GM21526 (cell line): ENCODE measurements around the gene FARP2.

Source experiments
- ATAC-seq: cut with Tn5 transposase; IDR thresholded peaks from one replicate; pipeline ENCODE4 v1.9.1; 2021; ENCODE audit warnings: moderate library complexity; ENCODE audit not compliant: unreplicated experiment, low FRiP score

The FARP2 gene

DNA sequence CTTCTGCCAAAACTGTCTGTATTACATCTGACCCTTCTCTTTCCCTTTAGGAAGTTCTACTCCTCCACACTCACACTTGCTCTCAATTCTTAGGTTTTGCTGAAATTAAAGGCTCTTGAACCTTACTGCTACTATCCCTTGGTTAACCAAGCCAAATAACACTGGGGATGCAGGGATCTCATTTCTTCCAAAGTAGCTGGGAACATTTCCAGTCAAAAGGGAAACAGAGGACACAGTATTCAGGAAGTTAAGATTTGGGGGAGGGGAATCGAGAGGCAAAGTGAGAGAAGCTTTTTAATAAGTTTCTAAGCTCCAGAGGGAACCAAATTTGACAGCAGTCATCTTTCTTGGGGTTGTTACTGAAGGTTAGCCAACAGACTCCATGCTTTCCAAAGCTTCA, 34.2 kb upstream of the FARP2 start:
- ATAC-seq, result no peak

DNA sequence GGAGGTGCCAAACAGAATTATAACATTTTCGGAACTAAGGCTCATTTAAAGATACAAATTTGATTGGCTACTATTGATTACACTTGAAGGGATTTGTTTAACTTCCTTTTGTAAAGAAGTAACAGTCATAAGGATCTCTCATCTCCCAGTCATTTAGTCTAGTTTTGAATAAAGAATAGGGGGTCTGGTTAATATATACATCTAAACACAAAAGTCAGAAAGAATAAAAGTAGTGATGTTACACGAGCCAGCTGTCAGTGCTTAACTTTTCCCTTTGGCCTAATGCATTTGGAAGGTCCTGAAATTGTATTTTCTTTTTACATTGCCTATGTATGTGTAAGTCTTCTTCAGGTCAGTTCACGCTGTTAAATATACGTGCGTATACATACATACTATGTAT, 32.3 kb upstream of the FARP2 start:
- ATAC-seq, result no peak

DNA sequence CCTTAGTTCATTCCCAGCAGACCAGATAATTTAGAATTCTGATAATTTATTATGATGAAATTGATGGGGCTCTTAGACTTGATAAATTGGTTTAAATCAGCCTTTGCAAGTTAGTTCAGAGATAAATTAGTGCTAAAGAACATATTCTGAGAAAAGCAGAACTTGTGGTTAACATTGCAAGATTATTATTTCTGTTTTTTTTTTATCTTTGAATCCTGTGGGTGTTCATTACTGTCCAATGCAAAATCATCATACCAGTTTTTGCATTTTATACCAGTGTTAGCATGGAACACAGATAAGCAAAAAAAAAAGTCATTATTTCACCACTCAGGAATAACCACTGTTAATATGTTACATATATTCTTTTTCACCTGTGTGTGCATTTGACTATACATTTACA, 31.3 kb upstream of the FARP2 start:
- ATAC-seq, result no peak

DNA sequence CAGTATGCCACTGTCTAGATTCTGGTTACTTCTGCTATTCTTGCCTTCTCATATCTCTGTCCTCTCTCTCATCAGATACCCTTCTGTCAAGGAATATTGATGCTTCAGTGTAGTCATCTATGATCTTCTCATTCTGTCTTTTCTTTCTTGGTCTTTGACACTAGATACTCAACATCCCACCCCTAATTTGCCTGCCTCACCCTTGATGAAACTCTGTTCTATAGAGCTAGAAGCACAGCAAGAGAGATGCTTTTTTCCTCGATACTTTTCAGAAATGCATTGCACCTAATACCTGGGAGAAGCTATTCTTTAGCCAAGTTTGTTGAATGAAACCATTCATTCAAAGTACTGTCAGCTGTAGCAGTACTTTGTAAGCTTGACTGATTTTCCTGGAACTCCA, 30.8 kb upstream of the FARP2 start:
- ATAC-seq, result no peak

DNA sequence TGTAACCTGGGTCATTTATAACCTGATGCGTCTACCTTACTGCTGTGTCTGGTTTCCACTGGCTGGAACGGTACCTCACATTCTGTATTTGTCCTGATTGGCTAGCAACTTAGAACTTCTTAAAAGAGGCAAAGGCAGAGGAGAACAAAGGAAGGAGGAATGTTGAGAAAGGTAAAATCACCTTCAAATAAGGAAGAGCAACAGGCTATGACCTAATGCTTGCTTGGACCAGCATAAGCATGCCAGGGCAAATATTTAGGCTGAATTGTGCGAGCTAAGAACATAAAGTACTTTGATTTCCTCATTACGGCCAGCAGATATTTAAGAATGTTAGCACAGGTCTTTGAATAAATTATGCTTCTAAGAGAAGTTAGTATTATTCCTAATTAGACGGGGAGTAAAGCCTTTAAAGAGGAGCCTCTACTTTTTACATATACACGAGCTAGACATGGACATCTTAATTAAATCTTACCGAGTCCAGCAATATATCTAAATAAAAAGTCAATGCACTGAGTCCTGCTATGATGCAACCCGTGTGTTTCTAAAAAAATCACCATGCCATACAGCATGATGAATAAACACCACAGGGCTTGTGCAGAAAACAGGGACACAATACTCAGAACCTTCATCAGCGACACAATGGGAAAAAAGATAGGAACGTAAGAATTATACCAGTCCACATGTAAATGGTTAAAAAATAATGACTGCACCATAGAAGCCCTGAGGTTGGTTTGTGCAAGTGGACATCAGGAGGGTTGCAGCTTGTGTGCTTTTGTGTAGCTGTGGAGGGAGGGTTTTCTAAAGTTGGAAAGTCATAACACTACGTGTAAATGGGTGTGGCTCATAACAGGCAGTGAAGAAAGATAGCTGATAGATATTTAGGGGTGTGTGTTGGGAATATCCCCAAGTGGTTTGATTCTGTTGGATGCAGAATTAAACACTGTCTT, 26.1 kb upstream of the FARP2 start:
- ATAC-seq, result no peak

DNA sequence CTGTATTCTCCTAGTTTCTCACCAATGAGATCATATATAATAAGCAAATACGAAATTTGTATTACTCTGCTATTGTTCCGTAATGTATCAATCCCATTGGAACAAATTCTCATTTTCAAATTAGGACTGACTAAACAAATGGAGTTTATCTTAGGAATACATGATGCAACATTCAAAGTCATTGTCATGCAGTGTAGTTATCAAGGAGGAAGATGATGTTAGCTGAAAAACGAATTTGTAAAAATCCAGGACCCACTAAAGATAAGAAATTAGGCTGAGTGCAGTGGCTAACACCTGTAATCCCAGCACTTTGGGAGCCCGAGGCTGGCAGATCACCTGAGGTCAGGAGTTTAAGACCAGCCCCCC, 25.5 kb upstream of the FARP2 start:
- no peak for ATAC-seq

DNA sequence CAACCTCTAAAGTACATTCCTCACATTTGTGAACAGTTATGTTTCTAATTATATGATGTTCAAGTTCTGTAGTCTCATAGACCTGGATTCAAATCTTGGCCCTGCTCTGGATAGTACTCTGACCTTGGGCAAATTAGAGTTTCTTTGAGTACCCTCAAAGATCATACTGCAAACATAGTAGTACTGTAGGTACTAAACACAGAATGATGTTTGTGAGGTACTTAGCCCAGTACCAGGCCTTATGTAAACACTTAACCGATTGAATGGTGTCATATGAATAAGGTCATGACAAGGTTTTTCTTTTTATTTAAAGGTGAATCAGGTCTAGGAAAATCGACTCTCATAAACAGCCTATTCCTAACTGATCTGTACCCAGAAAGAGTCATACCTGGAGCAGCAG, 21.3 kb upstream of the FARP2 start:
- no peak for ATAC-seq

DNA sequence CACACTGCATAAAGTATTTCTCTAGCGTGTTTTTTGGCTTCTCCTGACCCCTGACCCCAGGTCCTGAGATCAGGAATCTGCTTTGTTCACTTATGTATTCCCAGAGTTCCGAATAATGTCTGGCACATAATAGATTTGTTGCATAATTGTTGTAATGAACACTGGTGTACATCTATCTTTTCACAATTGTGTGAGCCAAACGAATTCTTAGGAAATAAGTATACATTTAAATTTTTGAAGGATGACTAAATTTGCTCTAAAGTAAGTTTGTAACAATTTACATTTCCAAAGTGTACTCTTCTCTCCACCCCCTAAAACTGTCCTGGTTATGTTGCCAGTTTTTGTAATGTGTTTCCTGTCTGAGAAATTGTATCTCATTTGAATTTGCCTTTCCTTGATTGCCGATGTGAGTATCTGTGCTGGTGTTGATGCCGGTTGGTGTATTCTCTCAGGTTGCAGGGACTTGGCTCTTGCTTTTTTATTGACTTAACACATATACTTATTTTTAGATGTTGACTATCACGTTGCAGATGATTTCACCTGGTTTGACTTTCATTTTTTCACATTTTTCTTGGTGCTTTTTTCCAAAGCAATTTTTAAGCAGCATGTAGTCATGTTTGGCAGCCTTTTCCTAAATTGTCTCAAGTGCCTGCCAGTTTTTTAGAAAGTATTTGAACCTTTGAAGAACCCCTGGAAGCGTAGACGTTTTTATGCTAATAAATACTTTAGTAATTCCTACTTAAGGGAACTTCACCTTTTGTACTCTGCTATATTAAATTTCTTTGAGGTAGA, 16.1 kb upstream of the FARP2 start:
- ATAC-seq, result no peak

DNA sequence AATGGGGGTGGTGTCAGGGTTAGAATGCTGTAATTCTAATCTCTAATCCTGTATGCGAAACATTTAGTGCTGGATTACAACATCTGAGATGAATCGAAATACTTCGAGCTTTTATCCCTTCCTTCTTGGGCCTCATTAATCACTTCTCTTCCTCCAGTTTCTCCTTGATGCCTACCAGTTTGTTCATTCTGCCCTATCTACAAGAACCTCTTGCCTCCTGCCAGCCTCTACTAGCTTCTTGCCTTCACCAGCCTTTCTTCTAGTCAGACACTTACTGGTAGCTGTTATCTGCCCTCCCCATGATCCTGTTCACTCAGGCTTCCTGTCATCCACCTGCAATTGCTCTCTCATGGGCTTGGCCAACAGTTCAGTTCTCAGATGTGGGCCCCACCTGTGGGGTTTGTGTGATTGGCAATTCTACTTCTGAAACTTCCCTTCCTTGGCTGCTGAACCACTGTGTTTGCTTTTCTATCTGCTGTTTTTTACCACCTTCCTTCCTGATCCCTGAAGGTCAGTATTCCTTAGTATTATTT, 15.4 kb upstream of the FARP2 start:
- no peak for ATAC-seq

DNA sequence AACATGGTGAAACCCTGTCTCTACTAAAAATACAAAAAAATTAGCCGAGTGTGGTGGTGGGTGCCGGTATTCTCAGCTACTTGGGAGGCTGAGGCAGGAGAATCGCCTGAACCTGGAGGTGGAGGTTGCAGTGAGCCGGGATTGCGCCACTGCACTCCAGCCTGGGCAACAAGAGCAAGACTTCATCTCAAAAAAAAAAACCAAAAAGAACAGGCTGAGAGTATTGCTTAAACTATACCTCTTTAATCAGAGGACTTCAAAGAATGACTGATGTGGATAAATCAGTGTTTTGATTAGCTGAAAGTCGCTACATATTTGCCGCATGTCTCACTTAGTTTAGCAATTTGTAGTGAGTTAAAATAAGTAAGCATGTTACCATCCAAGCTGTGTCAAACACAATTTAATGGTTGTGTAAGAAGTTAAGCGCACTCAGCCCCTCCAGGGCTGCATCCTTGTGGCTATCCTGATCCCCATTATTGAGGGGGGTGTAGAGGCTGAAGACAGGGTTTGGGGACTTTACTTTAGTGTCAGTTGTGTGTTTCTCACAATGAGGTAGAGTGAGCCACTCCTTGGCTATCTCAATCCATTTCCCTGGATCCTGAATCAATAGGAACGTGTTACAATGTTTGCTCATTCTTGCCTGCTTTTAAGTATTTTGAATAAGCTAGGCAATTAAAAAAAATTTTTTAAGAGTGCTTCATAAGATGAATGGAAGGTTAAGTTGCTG, 11.0 kb upstream of the FARP2 start:
- no peak for ATAC-seq

DNA sequence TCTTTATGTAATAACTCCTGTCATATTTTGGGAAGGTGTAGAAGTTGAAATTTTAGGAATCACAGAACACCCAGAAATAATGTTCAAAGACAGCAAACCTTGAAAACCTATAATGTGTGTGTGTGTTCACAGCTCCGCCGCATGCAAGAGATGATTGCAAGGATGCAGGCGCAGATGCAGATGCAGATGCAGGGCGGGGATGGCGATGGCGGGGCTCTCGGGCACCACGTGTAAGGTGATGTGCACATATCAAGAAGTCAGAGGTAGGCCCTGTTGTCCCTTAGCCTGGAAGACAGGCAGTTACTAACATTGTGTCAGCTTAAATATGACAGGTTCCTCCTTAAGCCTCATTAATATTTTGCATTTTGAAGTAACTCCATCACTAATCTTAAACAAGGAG, 6.1 kb upstream of the FARP2 start:
- no peak for ATAC-seq

DNA sequence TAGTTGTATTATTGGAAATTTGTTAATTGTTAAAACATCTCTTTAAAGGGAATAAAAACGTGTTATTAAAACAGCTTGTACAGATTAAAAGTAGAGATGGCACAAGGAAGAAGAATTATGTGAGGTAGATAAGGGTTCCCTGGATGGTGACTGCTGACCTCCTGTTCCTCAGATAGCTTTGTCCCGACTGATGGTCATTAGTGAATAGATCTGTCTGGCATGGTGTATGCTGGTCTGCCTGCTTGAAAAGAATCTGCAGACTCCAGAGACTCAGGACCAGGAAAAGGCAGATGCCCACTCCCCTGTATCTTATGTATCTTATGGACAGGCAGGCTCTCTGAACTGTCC, 5.6 kb upstream of the FARP2 start:
- ATAC-seq, result no peak

DNA sequence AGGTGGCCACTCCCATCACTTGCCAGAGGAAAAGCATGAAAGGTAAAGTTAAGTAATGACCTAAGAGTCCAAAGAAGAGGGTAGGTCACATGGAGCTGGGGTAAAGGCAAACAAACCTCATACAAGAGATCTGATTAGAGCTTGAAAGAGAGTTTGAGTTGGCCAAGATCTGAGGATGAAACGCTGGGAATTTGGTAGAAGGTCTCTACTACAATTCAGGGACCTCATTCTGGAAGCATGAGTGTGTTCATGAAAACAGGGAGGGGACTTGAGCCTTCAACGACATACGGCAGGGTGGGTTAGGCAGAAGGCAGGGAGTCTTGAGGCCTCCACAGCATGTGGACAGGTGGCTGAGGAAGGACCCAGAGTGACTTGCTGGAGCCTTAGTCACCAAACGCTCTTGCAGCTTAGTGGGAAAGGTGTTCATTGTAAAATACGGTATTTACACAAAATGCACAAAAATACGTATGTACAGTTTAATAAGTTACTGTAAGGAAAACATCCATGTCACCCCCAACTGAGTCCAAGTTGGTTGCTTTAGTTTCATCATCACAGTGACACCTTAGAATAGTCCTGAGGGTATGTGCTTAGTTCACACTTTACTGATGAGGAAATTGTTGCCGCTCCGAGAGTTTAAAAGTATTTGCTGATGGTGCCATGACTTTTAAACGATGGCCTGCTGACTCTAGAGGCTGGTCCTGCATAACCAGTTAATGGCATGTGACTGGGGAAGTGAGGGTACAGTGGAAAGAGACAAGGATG, 5.0 kb upstream of the FARP2 start:
- no peak for ATAC-seq

DNA sequence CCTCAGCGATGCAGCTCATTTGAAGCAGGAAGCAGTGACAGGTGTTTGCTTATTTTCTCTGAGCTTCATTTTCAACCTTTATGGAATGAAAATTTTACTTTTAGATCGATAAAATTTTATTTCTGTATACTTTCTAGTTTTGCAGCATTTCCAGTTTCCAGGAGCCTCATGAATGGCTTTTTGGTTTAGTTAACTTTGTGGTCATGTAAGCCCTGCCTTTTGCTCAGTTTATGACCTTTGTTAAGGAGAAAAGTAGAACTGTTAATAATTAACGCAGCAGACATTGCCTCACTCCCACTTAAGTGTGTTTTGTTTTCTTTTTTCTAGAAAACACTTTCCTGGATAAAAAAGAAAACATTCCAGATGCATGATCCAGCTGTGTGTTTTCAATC, 4.4 kb upstream of the FARP2 start:
- no peak for ATAC-seq

DNA sequence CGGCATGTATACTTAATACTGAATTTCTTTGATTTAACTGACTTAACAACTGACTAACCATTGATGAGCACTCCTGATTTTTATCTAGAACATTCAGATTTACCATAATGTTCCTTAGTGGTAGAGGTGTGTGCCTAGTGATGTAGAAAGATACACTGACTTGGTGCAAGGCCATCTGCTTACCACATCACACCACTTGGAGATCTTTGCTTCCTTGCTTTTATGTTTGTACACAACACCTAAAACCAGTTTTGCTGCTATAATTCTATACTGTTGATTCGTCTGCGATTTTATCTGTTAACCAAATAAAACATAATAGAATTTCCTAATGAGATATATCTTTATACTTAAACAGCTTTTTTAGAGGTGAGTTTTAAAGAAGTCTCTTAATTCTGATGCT, 3.9 kb upstream of the FARP2 start:
- no peak for ATAC-seq

DNA sequence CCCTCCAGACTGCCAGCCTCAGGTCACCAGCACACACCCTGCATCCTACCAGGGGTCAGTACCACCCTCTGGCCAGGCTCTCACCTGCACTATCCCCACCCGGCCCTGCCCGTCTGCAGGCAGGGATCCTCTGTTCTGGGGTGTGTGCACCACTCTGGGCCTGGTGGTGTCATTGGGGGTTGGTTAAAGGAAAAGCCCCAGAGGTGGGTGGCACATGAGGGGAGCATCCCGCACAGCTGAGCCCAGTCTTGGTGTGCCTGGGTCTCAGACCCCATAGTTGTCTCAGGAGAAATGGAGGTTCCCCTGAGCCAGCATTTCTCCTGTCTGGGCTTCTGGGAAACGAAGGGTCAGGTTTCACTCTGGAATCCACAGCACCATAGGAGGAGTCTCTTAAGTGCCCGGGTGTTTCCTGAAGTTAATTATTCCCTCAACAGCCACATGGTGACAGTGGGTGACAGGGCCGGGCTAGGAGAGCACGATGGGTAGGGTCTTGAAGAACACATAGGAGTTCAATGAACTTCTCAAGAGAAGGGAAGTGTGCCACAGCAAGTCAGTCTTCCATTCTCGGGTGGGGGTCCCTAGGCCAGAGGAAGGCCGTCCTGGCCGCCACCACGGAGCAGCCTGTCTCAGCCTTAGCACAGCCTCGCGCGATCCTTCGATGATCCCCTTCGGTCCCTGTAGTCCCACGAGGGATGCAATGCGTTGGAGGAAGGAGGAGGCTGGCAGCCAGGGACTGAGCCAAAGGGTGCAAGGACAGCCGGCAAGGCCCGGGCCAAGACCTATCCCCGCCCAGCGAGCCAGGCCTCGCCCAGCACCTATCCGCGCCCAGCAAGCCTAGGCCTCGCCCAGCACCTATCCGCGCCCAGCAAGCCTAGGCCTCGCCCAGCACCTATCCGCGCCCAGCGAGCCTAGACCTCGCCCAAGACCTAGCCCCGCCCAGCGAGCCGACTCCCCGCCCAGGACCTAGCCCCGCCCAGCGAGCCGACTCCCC, 1.1 kb upstream of the FARP2 start:
- no peak for ATAC-seq

DNA sequence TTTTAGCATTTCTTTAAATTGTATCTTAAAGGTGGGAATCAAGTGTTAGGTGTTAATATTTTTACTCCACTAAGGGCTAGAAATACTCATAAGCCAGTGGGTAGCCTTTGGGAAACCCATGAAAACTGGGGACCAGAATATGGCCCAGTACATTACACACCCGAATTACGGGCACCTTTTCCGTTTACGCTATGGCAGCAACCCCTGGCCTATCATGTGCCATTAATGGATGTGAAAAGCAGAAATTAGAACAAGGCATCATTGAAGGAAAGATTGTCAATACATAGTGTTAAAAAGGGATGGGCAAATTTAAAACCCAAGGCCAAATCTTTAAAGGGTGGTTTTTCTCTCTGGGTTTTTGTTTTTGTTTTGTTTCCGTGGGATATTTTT, 781 bp downstream of the FARP2 start:
- ATAC-seq, result no peak

DNA sequence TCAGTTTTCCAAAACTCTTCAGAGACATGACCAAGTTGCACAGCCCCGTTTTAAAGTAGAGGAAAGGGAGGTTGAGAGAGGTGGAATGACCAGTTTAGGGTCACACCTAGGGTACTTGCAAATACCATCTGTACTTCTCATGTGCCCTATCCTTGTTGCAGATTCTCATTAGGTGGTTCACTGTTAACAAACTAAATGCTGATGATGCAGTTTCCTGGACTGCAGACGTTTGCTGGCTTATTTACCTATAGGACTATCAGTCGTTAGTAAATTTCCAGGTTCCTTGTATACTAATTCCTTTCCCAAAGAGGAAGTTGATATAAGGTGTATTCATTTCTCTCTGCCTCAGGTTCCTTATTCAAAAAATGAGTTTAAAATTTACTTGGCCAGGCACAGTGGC, 1.4 kb downstream of the FARP2 start:
- ATAC-seq, result no peak

DNA sequence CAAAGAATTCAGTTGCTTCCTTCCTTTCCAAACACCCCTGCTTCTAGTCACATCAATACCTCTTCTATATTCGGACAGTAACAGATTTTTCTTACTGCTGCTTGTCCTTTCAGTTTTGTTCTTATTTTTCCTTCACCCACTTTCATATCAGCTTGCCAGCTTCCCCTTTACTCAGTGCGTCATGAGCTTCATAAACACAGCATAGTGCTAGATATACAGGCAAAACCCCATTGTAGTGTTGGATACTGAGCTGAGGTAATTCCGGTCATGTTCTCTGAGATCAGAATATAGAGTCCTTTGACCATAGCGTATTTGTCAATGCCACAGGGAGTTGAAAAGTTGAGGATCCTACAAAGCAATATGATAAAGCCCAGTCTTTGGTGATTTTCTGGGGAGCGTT, 2.4 kb downstream of the FARP2 start:
- peak; percentile 28 for ATAC-seq
